Neural cell (in vitro differentiated cells): ENCODE data around the gene DRD5. TPM values are rescaled to one million over a fixed set of nuclear protein-coding genes. Genes with fewer than 3 reads are reported as not detected.

Experiments
- polyA plus RNA-seq: library from polyadenylated mRNA; depleted of rRNA; stranded (reverse); fragments of >200 nt; gene quantifications from 2 replicates; pipeline ENCODE4 v1.2.3, GENCODE V29; 2014
- small RNA-seq, 3 experiments: library from RNA; depleted of rRNA; stranded (forward); fragments of <200 nt; gene quantifications; one replicate each; pipeline ENCODE3, GENCODE V24; 2012

DRD5 gene
- polyA plus RNA-seq, 1 donor from 2014 or later: 0.33 TPM

Small RNA genes lying within 50 kb of the gene (small RNA-seq; reads per million reads assigned to genes)
- gene RNA5SP154: 0 reads per million in 3 experiments

Other genes starting within 250 kb of the DRD5 start
- gene SLC2A9, start 239.9 kb downstream of the DRD5 start, polyA plus RNA-seq: not detected in 2 replicates